Measurements from ENCODE around the gene NKX2-1. TPM values are rescaled to one million over a fixed set of nuclear protein-coding genes. Genes with fewer than 3 reads are reported as not detected.

The NKX2-1 gene
- total and polyA plus RNA-seq, 2 donors (not counting 3 experiments of a cell fraction or from before 2014, with no cell fraction given) = not detected

GRCh38 chr14:36505892-36506731 lies 13.9 kb downstream of the NKX2-1 start:
- Histone ChIP-seq H3K27me3 (ENCODE audit: control insufficient read depth in 2 of 2, insufficient read depth in 2 of 2, low read length in 2 of 2) (peaks cover 83 to 97% of the 10 kb centered on the region in 2 experiments), H3K27ac (ENCODE audit: insufficient read depth, low read depth, low read length) (no peak overlapping the region), H3K9me1 (replicated peaks; ENCODE audit: control insufficient read depth, extremely low read depth, insufficient read depth, low read length) (no peaks in the 10 kb centered on the region), H3K4me3 (replicated peaks in 1 of 3; ENCODE audit: insufficient read depth in 1 of 3, low read depth in 1 of 3, low read length in 3 of 3) (no peak overlapping the region), H3K4me1 (ENCODE audit: control insufficient read depth, extremely low read depth, insufficient read depth, low read length) (no peaks in the 10 kb centered on the region), H3K9ac (replicated peaks; ENCODE audit: extremely low read depth, insufficient read depth, low read length) (no peak overlapping the region), H3K36me3 (ENCODE audit: control insufficient read depth in 2 of 2, extremely low read depth in 1 of 2, insufficient read depth in 2 of 2, low read length in 2 of 2) (no peaks in the 10 kb centered on the region), H4K20me1 (replicated peaks; ENCODE audit: control insufficient read depth, extremely low read depth, insufficient read depth, low read length) (no peaks in the 10 kb centered on the region), H3K79me2 (ENCODE audit: control insufficient read depth, insufficient read depth, low read length) (no peaks in the 10 kb centered on the region), H2AFZ (ENCODE audit: low read depth, low read length) (no peak overlapping the region), H3K4me2 (ENCODE audit: insufficient read depth, low read length) (no peak overlapping the region), H3K9me3 (replicated peaks; ENCODE audit: control insufficient read depth, insufficient read depth, low read length) (no peaks in the 10 kb centered on the region)
- DNase-seq (ENCODE audit: low read depth, low spot score) (no peak), FAIRE-seq (no peak)
- CTCF ChIA-PET = no interaction called here
- BruUV-seq (replicated peaks) = no TSS peak
- POLR2A ChIA-PET = no interaction called here
- no peak for TF ChIP-seq CTCF (IDR thresholded peaks at IDR 0.05; ENCODE audit: extremely low read depth in 1 of 2, insufficient read depth in 1 of 2, low read depth in 1 of 2, low read length in 2 of 2)
- no peak for TF ChIP-seq POLR2A (IDR thresholded peaks at IDR 0.05; ENCODE audit: low read depth, low read length)
- TF ChIP-seq MYC (IDR thresholded peaks at IDR 0.05; ENCODE audit: low read depth, low read length) = no peak
- TF ChIP-seq MAX (IDR thresholded peaks at IDR 0.05; ENCODE audit: insufficient read depth, insufficient read length) = no peak
- TF ChIP-seq POLR2AphosphoS5 (IDR thresholded peaks at IDR 0.05; ENCODE audit: insufficient read depth, low read depth, low read length) = no peak
- no peak for TF ChIP-seq JUN (IDR thresholded peaks at IDR 0.05; ENCODE audit: borderline replicate concordance, insufficient read depth, insufficient read length, low read depth)
- no peak for TF ChIP-seq GATA2 (IDR thresholded peaks at IDR 0.05; ENCODE audit: insufficient read depth, insufficient read length, low read depth, low read length)
- TF ChIP-seq EZH2 (IDR thresholded peaks at IDR 0.05; ENCODE audit: borderline replicate concordance, low read depth, low read length, severe bottlenecking) = no peak
- no peak for TF ChIP-seq FOS (IDR thresholded peaks at IDR 0.05; ENCODE audit: borderline replicate concordance, insufficient read depth, low read length)
- intact Hi-C loops (cut with micrococcal nuclease) = no loop called here
- dilution Hi-C loops (cut with MboI; ENCODE audit: extremely low pct_ligation_motif_present, low sequenced_read_pairs) = no loop called here
